Measurements from ENCODE around the gene TMEM106C.

DNA sequence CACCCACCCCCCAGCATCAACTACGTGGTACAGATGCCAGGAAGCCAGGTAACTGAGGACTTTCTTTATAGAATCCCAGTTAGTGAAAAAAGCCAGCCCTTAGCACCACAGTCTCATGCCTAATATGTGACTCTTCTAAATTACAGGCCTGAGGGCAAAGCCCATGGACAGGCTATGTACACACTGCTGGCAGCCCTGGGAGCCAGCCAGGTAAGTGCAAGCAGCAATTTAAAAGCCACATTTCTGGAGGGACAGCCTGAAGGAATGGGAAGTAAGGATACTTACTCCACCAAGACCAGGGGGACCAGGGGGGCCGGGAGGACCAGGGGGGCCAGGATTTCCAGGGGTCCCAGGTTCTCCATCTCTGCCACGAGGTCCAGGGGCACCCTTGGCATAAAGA, 33.9 kb downstream of the TMEM106C start:
- TF ChIP-seq, protein P1, sequence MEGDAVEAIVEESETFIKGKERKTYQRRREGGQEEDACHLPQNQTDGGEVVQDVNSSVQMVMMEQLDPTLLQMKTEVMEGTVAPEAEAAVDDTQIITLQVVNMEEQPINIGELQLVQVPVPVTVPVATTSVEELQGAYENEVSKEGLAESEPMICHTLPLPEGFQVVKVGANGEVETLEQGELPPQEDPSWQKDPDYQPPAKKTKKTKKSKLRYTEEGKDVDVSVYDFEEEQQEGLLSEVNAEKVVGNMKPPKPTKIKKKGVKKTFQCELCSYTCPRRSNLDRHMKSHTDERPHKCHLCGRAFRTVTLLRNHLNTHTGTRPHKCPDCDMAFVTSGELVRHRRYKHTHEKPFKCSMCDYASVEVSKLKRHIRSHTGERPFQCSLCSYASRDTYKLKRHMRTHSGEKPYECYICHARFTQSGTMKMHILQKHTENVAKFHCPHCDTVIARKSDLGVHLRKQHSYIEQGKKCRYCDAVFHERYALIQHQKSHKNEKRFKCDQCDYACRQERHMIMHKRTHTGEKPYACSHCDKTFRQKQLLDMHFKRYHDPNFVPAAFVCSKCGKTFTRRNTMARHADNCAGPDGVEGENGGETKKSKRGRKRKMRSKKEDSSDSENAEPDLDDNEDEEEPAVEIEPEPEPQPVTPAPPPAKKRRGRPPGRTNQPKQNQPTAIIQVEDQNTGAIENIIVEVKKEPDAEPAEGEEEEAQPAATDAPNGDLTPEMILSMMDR (IDR thresholded peaks at IDR 0.05): no peak
- TF ChIP-seq, protein P2, sequence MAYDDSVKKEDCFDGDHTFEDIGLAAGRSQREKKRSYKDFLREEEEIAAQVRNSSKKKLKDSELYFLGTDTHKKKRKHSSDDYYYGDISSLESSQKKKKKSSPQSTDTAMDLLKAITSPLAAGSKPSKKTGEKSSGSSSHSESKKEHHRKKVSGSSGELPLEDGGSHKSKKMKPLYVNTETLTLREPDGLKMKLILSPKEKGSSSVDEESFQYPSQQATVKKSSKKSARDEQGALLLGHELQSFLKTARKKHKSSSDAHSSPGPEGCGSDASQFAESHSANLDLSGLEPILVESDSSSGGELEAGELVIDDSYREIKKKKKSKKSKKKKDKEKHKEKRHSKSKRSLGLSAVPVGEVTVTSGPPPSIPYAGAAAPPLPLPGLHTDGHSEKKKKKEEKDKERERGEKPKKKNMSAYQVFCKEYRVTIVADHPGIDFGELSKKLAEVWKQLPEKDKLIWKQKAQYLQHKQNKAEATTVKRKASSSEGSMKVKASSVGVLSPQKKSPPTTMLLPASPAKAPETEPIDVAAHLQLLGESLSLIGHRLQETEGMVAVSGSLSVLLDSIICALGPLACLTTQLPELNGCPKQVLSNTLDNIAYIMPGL (CRISPR knock-in tag; IDR thresholded peaks at IDR 0.05): no peak
